Head of caudate nucleus (tissue), 42 donors: ENCODE results near the gene LCN15.
"Not testable (repeated sequence)": the region's sequence is repeated elsewhere in the genome, so short reads cannot be mapped to it uniquely, and the experiment has no call there.

ENCODE experiments used
- DNase-seq, 42 donors: peaks; one replicate each; pipeline versions ENCODE4 v3.0.0 to v3.0.0-alpha.2; 2020 to 2021; ENCODE audit warnings: mixed read lengths in 7 of 42
- intact Hi-C: fragments of 100-400 bp; cut with DNase I; formaldehyde crosslinking; loops from one replicate; pipeline ENCODE4 v1.15.0; 2022

LCN15 gene

GRCh38 chr9:136720251-136720897, 43.9 kb downstream of the LCN15 start:
- DNase-seq, result peak in 7 of 42 donors; percentile 13 to 58 (median 29)
- intact Hi-C loops, result no loop called here

GRCh38 chr9:136719195-136719880, 45.0 kb downstream of the LCN15 start:
- intact Hi-C loops, result no loop called here

GRCh38 chr9:136718345-136719194, 45.7 kb downstream of the LCN15 start:
- DNase-seq, result no peak

More at GRCh38 chr9:136719195-136719880, 45.0 kb downstream of the LCN15 start:
- DNase-seq, result no peak

GRCh38 chr9:136717399-136717798, 46.9 kb downstream of the LCN15 start:
- intact Hi-C loops, result no loop called here
- no peak for DNase-seq

More at GRCh38 chr9:136718345-136719194, 45.7 kb downstream of the LCN15 start:
- intact Hi-C loops, result no loop called here

GRCh38 chr9:136714893-136715274, 49.4 kb downstream of the LCN15 start:
- no peak for DNase-seq
- intact Hi-C loops, result no loop called here

- no peak for DNase-seq
- intact Hi-C loops, result no loop called here
Observed at GRCh38 chr9:136714096-136714892, 50.0 kb downstream of the LCN15 start.

GRCh38 chr9:136713550-136713949, 50.8 kb downstream of the LCN15 start:
- DNase-seq, result peak in 10 of 42 donors; percentile 21 to 64 (median 44)
- intact Hi-C loops, result no loop called here

- intact Hi-C loops, result no loop called here
- no peak for DNase-seq
Observed at GRCh38 chr9:136712690-136713544, 51.4 kb downstream of the LCN15 start.

GRCh38 chr9:136711751-136712689, 52.3 kb downstream of the LCN15 start, which contains the start of gene DIPK1B:
Gene DIPK1B (plus strand): TSS chr9:136712572. CDS start chr9:136712666, 94 bp downstream.
- intact Hi-C loops, result no loop called here
- peak in 13 of 42 donors; percentile 19 to 67 (median 45) for DNase-seq

- DNase-seq, intact Hi-C loops: not testable (repeated sequence)
Observed at GRCh38 chr9:136711219-136711648, 53.1 kb downstream of the LCN15 start.

- intact Hi-C loops, result no loop called here
- no peak for DNase-seq
Observed at GRCh38 chr9:136710543-136710942, 53.8 kb downstream of the LCN15 start.
